ENCODE measurements around the gene AGTRAP. TPM values are rescaled to one million over a fixed set of nuclear protein-coding genes. Genes with fewer than 3 reads are reported as not detected.

The AGTRAP gene
- total and polyA plus RNA-seq, 4 donors, result 22.2 to 61.2 (median 36.9) TPM

GRCh38 chr1:11780380-11781147 lies 44.6 kb downstream of the AGTRAP start:
- Histone ChIP-seq H3K4me1 (ENCODE audit: control insufficient read depth in 1 of 2, insufficient read depth in 2 of 2, low read length in 2 of 2) (no peaks in the 10 kb centered on the region), H3K9me3 (ENCODE audit: control insufficient read depth, low read length) (no peaks in the 10 kb centered on the region), H3K27ac (ENCODE audit: low read depth in 1 of 2, low read length in 2 of 2) (no peak overlapping the region), H3K36me3 (ENCODE audit: control insufficient read depth in 1 of 2, insufficient read depth in 2 of 2, low read length in 1 of 2) (no peaks in the 10 kb centered on the region), H3K27me3 (ENCODE audit: control insufficient read depth in 1 of 2, insufficient read depth in 2 of 2, low read length in 1 of 2) (no peaks in the 10 kb centered on the region), H3K4me3 (ENCODE audit: low read length in 2 of 2) (no peak overlapping the region)
- ATAC-seq (ENCODE audit: low FRiP score), result no peak
- no peak for DNase-seq
- 76 to 79% methylated on average over 9 to 10 of the region's 10 CpGs for WGBS, 2 donors
- intact Hi-C loops (cut with DNase I), result no loop called here

- intact Hi-C loops (cut with DNase I), result no loop called here
- DNase-seq (no peak), ATAC-seq (ENCODE audit: low FRiP score) (no peak)
- Histone ChIP-seq H3K4me1 (ENCODE audit: control insufficient read depth in 1 of 2, insufficient read depth in 2 of 2, low read length in 2 of 2) (no peaks in the 10 kb centered on the region), H3K9me3 (ENCODE audit: control insufficient read depth, low read length) (no peaks in the 10 kb centered on the region), H3K4me3 (ENCODE audit: low read length in 2 of 2) (no peak overlapping the region), H3K36me3 (ENCODE audit: control insufficient read depth in 1 of 2, insufficient read depth in 2 of 2, low read length in 1 of 2) (no peaks in the 10 kb centered on the region), H3K27ac (ENCODE audit: low read depth in 1 of 2, low read length in 2 of 2) (no peak overlapping the region), H3K27me3 (ENCODE audit: control insufficient read depth in 1 of 2, insufficient read depth in 2 of 2, low read length in 1 of 2) (no peaks in the 10 kb centered on the region)
- WGBS, 2 donors, result 89 to 91% methylated on average over 12 of the region's 12 CpGs
These were observed 45.4 kb downstream of the AGTRAP start for GRCh38 chr1:11781297-11781696.

GRCh38 chr1:11782127-11782708 lies 46.3 kb downstream of the AGTRAP start:
- intact Hi-C loops (cut with DNase I), result no loop called here
- no peaks in the 10 kb centered on the region for H3K4me1 ChIP-seq (ENCODE audit: control insufficient read depth in 1 of 2, insufficient read depth in 2 of 2, low read length in 2 of 2)
- H3K27ac ChIP-seq (ENCODE audit: low read depth in 1 of 2, low read length in 2 of 2), result no peak overlapping the region
- peak; percentile 30 to 64 for DNase-seq
- 82 to 86% methylated on average over 6 of the region's 6 CpGs for WGBS, 2 donors
- H3K36me3 ChIP-seq (ENCODE audit: control insufficient read depth in 1 of 2, insufficient read depth in 2 of 2, low read length in 1 of 2), result no peaks in the 10 kb centered on the region
- ATAC-seq (ENCODE audit: low FRiP score), result no peak
- no peak overlapping the region for H3K4me3 ChIP-seq (ENCODE audit: low read length in 2 of 2)
- H3K9me3 ChIP-seq (ENCODE audit: control insufficient read depth, low read length), result no peaks in the 10 kb centered on the region
- H3K27me3 ChIP-seq (ENCODE audit: control insufficient read depth in 1 of 2, insufficient read depth in 2 of 2, low read length in 1 of 2), result no peaks in the 10 kb centered on the region

- no peaks in the 10 kb centered on the region for H3K36me3 ChIP-seq (ENCODE audit: control insufficient read depth in 1 of 2, insufficient read depth in 2 of 2, low read length in 1 of 2)
- intact Hi-C loops (cut with DNase I), result no loop called here
- no peak overlapping the region for H3K27ac ChIP-seq (ENCODE audit: low read depth in 1 of 2, low read length in 2 of 2)
- ATAC-seq (ENCODE audit: low FRiP score) (no peak), DNase-seq (peak in 1 of 2 donors; percentile 36)
- no peak overlapping the region for H3K4me3 ChIP-seq (ENCODE audit: low read length in 2 of 2)
- no peaks in the 10 kb centered on the region for H3K9me3 ChIP-seq (ENCODE audit: control insufficient read depth, low read length)
- no peaks in the 10 kb centered on the region for H3K27me3 ChIP-seq (ENCODE audit: control insufficient read depth in 1 of 2, insufficient read depth in 2 of 2, low read length in 1 of 2)
- no peaks in the 10 kb centered on the region for H3K4me1 ChIP-seq (ENCODE audit: control insufficient read depth in 1 of 2, insufficient read depth in 2 of 2, low read length in 2 of 2)
- WGBS, 2 donors, result 93 to 96% methylated on average over 6 of the region's 6 CpGs
These were observed 47.6 kb downstream of the AGTRAP start for GRCh38 chr1:11783556-11783955.

- Histone ChIP-seq H3K27ac (ENCODE audit: low read depth in 1 of 2, low read length in 2 of 2) (no peak overlapping the region), H3K4me1 (ENCODE audit: control insufficient read depth in 1 of 2, insufficient read depth in 2 of 2, low read length in 2 of 2) (no peaks in the 10 kb centered on the region), H3K4me3 (ENCODE audit: low read length in 2 of 2) (no peak overlapping the region), H3K9me3 (ENCODE audit: control insufficient read depth, low read length) (no peaks in the 10 kb centered on the region), H3K27me3 (ENCODE audit: control insufficient read depth in 1 of 2, insufficient read depth in 2 of 2, low read length in 1 of 2) (no peaks in the 10 kb centered on the region), H3K36me3 (ENCODE audit: control insufficient read depth in 1 of 2, insufficient read depth in 2 of 2, low read length in 1 of 2) (no peaks in the 10 kb centered on the region)
- no peak for ATAC-seq (ENCODE audit: low FRiP score)
- intact Hi-C loops (cut with DNase I), result no loop called here
- DNase-seq, result peak; percentile 51 to 71
- WGBS, 2 donors, result 69 to 72% methylated on average over 19 to 21 of the region's 21 CpGs
These were observed 48.5 kb downstream of the AGTRAP start for GRCh38 chr1:11784256-11784992.

GRCh38 chr1:11784993-11785769 lies 49.2 kb downstream of the AGTRAP start:
- peak; percentile 75 to 91 for DNase-seq

GRCh38 chr1:11786168-11786567 lies 50.2 kb downstream of the AGTRAP start:
- no peaks in the 10 kb centered on the region for H3K27me3 ChIP-seq (ENCODE audit: control insufficient read depth in 1 of 2, insufficient read depth in 2 of 2, low read length in 1 of 2)
- H3K4me3 ChIP-seq (ENCODE audit: low read length in 2 of 2), result no peak overlapping the region
- H3K36me3 ChIP-seq (ENCODE audit: control insufficient read depth in 1 of 2, insufficient read depth in 2 of 2, low read length in 1 of 2), result no peaks in the 10 kb centered on the region
- DNase-seq (no peak), ATAC-seq (ENCODE audit: low FRiP score) (no peak)
- H3K4me1 ChIP-seq (ENCODE audit: control insufficient read depth in 1 of 2, insufficient read depth in 2 of 2, low read length in 2 of 2), result no peaks in the 10 kb centered on the region
- no peak overlapping the region for H3K27ac ChIP-seq (ENCODE audit: low read depth in 1 of 2, low read length in 2 of 2)
- 61 to 68% methylated on average over 5 of the region's 5 CpGs for WGBS, 2 donors
- H3K9me3 ChIP-seq (ENCODE audit: control insufficient read depth, low read length), result no peaks in the 10 kb centered on the region
- intact Hi-C loops (cut with DNase I), result loop anchor here in 1 of 2 donors (5.0 kb wide), 2 partner anchors 49 to 104 kb away; partner anchors contain the start of genes AGTRAP and MAD2L2

More at GRCh38 chr1:11784993-11785769, 49.2 kb downstream of the AGTRAP start:
- Histone ChIP-seq H3K4me1 (ENCODE audit: control insufficient read depth in 1 of 2, insufficient read depth in 2 of 2, low read length in 2 of 2) (no peaks in the 10 kb centered on the region), H3K27ac (ENCODE audit: low read depth in 1 of 2, low read length in 2 of 2) (no peak overlapping the region), H3K36me3 (ENCODE audit: control insufficient read depth in 1 of 2, insufficient read depth in 2 of 2, low read length in 1 of 2) (no peaks in the 10 kb centered on the region), H3K9me3 (ENCODE audit: control insufficient read depth, low read length) (no peaks in the 10 kb centered on the region), H3K4me3 (ENCODE audit: low read length in 2 of 2) (no peak overlapping the region), H3K27me3 (ENCODE audit: control insufficient read depth in 1 of 2, insufficient read depth in 2 of 2, low read length in 1 of 2) (no peaks in the 10 kb centered on the region)
- peak; percentile 73 for ATAC-seq (ENCODE audit: low FRiP score)
- 6% methylated on average over 29 to 30 of the region's 30 CpGs for WGBS, 2 donors
- intact Hi-C loops (cut with DNase I), result loop anchor here in 1 of 2 donors (5.0 kb wide), 2 partner anchors 48 to 103 kb away; partner anchors contain the start of genes AGTRAP and MAD2L2

GRCh38 chr1:11787251-11787803 lies 51.4 kb downstream of the AGTRAP start:
- Histone ChIP-seq H3K27me3 (ENCODE audit: control insufficient read depth in 1 of 2, insufficient read depth in 2 of 2, low read length in 1 of 2) (no peaks in the 10 kb centered on the region), H3K9me3 (ENCODE audit: control insufficient read depth, low read length) (no peaks in the 10 kb centered on the region), H3K4me3 (ENCODE audit: low read length in 2 of 2) (no peak overlapping the region), H3K36me3 (ENCODE audit: control insufficient read depth in 1 of 2, insufficient read depth in 2 of 2, low read length in 1 of 2) (no peaks in the 10 kb centered on the region), H3K27ac (ENCODE audit: low read depth in 1 of 2, low read length in 2 of 2) (peak overlapping the region in 1 of 2 donors; percentile 56), H3K4me1 (ENCODE audit: control insufficient read depth in 1 of 2, insufficient read depth in 2 of 2, low read length in 2 of 2) (no peaks in the 10 kb centered on the region)
- DNase-seq, result peak; percentile 81 to 87
- WGBS, 2 donors, result 5 to 10% methylated on average over 16 of the region's 16 CpGs
- peak; percentile 53 for ATAC-seq (ENCODE audit: low FRiP score)
- intact Hi-C loops (cut with DNase I), result loop anchor here in 1 of 2 donors (5.0 kb wide), 2 partner anchors 50 to 105 kb away; partner anchors contain the start of genes AGTRAP and MAD2L2
